A673 (cell line): ENCODE measurements around the gene GOLPH3L. TPM values are rescaled to one million over a fixed set of nuclear protein-coding genes. Genes with fewer than 3 reads are reported as not detected.

Source experiments
- BruUV-seq: library from RNA; stranded (reverse); fragments of 400-500 nt; replicated peaks from 2 replicates; lab custom pipeline; 2021; lab: Mats Ljungman, UMichigan
- CTCF ChIA-PET: fragments of 300-600 bp; sonication (Branson Sonifier 250); formaldehyde crosslinking; loops from one replicate; lab custom pipeline; 2022; ENCODE audit warnings: antibody characterized with exemption; lab: Charles Lee
- POLR2A ChIA-PET: fragments of 300-600 bp; sonication (Branson Sonifier 250); formaldehyde crosslinking; loops from one replicate; lab custom pipeline; 2022; ENCODE audit warnings: antibody characterized with exemption; ENCODE audit not compliant: low non-redundant PET; lab: Charles Lee
- DNase-seq: peaks from one replicate; pipeline ENCODE4 v3.0.0-alpha.2; 2015; ENCODE audit warnings: low spot score
- H3K27ac ChIP-seq: fragments of 200-600 bp; sonication (generic); 2 replicates; pipeline ENCODE4 v1.5.1; 2016; ENCODE audit warnings: mixed run types, low read depth, mild to moderate bottlenecking, mixed read lengths, antibody characterized with exemption, low read length; ENCODE audit not compliant: poor library complexity, severe bottlenecking
- H3K27me3 ChIP-seq: fragments of 200-600 bp; sonication (generic); replicated peaks from 2 replicates; pipeline ENCODE4 v1.6.1; 2017; ENCODE audit warnings: mixed run types, low read depth, mild to moderate bottlenecking, mixed read lengths, antibody characterized with exemption, low read length; ENCODE audit not compliant: insufficient read depth, poor library complexity
- H3K36me3 ChIP-seq: fragments of 200-600 bp; sonication (generic); 2 replicates; pipeline ENCODE4 v1.6.1; 2016; ENCODE audit warnings: mixed run types, mild to moderate bottlenecking, mixed read lengths, antibody characterized with exemption, low read length; ENCODE audit not compliant: insufficient read depth, poor library complexity, severe bottlenecking
- H3K4me1 ChIP-seq: fragments of 200-600 bp; sonication (generic); 2 replicates; pipeline ENCODE4 v1.6.1; 2017; ENCODE audit warnings: mixed run types, mild to moderate bottlenecking, mixed read lengths, antibody characterized with exemption, low read length; ENCODE audit not compliant: insufficient read depth, poor library complexity, severe bottlenecking
- H3K4me3 ChIP-seq: fragments of 200-600 bp; sonication (generic); 2 replicates; pipeline ENCODE4 v1.5.1; 2016; ENCODE audit warnings: low read depth, mixed run types, mild to moderate bottlenecking, mixed read lengths, low read length; ENCODE audit not compliant: poor library complexity, severe bottlenecking
- H3K9me3 ChIP-seq: fragments of 200-600 bp; sonication (generic); 2 replicates; pipeline ENCODE4 v1.6.1; 2016; ENCODE audit warnings: mixed run types, low read depth, mild to moderate bottlenecking, mixed read lengths, antibody characterized with exemption, low read length; ENCODE audit not compliant: poor library complexity, severe bottlenecking
- EZH2 ChIP-seq: fragments of 200-600 bp; sonication (generic); IDR thresholded peaks from 2 replicates; pipeline ENCODE4 v1.6.1; 2017; ENCODE audit warnings: borderline replicate concordance, low read depth, mild to moderate bottlenecking, mixed read lengths, antibody characterized with exemption, low read length; ENCODE audit not compliant: poor library complexity, severe bottlenecking
- intact Hi-C: fragments of 100-400 bp; cut with micrococcal nuclease; formaldehyde crosslinking; loops from one replicate; pipeline ENCODE4 v1.10.0; 2022; ENCODE audit not compliant: unreplicated experiment
- total RNA-seq: library from RNA; stranded (reverse); gene quantifications from 2 replicates; pipeline ENCODE4 v1.2.3, GENCODE V29; 2021
- TF ChIP-seq, protein P1 (sequence below): fragments of 300-800, 200-600 bp; sonication (generic); conservative IDR thresholded peaks from 2 replicates; pipeline ENCODE4 v1.5.1; 2017; ENCODE audit warnings: low read depth, mild to moderate bottlenecking, antibody characterized with exemption, low read length, moderate library complexity, mixed read lengths

Gene GOLPH3L
- total RNA-seq, 1 experiment from 2014 or later, result 22.6 TPM

DNA sequence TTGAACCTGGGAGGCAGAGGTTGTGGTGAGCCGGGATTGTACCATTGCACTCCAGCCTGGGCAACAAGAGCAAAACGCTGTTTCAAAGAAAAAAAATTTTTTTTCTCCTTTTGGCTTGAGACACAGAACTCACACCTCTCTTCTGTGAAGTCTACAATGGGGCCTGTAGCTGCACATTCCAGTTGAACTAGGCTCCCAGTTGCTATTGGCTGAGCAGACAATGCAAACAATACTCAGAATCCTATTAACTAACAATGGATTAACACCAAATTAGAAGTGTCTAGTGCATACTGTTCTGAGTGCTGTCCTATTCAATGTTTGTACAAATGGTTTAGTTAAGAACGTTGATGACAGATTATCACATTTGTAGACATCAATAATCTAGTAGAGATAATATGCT lies 100.0 kb downstream of the GOLPH3L start:
- no peaks in the 10 kb centered on the region for H3K4me1 ChIP-seq

More for the DNA sequence above, 100.0 kb downstream of the GOLPH3L start:
- ChIA-PET CTCF (no interaction called here), POLR2A (no interaction called here)
- H3K27ac ChIP-seq, result no peak overlapping the region
- H3K9me3 ChIP-seq, result no peaks in the 10 kb centered on the region
- TF ChIP-seq, protein P1, sequence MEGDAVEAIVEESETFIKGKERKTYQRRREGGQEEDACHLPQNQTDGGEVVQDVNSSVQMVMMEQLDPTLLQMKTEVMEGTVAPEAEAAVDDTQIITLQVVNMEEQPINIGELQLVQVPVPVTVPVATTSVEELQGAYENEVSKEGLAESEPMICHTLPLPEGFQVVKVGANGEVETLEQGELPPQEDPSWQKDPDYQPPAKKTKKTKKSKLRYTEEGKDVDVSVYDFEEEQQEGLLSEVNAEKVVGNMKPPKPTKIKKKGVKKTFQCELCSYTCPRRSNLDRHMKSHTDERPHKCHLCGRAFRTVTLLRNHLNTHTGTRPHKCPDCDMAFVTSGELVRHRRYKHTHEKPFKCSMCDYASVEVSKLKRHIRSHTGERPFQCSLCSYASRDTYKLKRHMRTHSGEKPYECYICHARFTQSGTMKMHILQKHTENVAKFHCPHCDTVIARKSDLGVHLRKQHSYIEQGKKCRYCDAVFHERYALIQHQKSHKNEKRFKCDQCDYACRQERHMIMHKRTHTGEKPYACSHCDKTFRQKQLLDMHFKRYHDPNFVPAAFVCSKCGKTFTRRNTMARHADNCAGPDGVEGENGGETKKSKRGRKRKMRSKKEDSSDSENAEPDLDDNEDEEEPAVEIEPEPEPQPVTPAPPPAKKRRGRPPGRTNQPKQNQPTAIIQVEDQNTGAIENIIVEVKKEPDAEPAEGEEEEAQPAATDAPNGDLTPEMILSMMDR, result no peak
- TF ChIP-seq EZH2, result no peak
- H3K4me3 ChIP-seq, result no peak overlapping the region
- intact Hi-C loops, result no loop called here
- DNase-seq, result no peak
- BruUV-seq, result no TSS peak
- H3K36me3 ChIP-seq, result no peaks in the 10 kb centered on the region
- H3K27me3 ChIP-seq, result no peaks in the 10 kb centered on the region

Other genes with a start within 250 kb of the GOLPH3L start
- gene TARS2, start 209.7 kb downstream of the GOLPH3L start, total RNA-seq, result 32.0 and 36.6 TPM in 2 replicates
- 55.9 and 61.2 TPM in 2 replicates for gene ECM1, start 189.0 kb downstream of the GOLPH3L start, total RNA-seq
- 1.6 TPM in 1 of 2 replicates, not detected in the other for gene FALEC, start 181.4 kb downstream of the GOLPH3L start, total RNA-seq
- gene ADAMTSL4, start 147.7 kb downstream of the GOLPH3L start, total RNA-seq, result 0.31 TPM in 1 of 2 replicates, not detected in the other
- gene MCL1, start 117.5 kb downstream of the GOLPH3L start, total RNA-seq, result 123 and 163 TPM in 2 replicates
- gene ENSA, start 67.5 kb downstream of the GOLPH3L start, total RNA-seq, result 222 and 237 TPM in 2 replicates
- not detected in 2 replicates for gene HORMAD1, start 23.7 kb upstream of the GOLPH3L start, total RNA-seq
- 3.5 and 5.4 TPM in 2 replicates for gene CTSS, start 68.6 kb upstream of the GOLPH3L start, total RNA-seq
- 12.3 and 14.3 TPM in 2 replicates for gene CTSK, start 111.1 kb upstream of the GOLPH3L start, total RNA-seq
- 31.2 and 38.2 TPM in 2 replicates for gene ARNT, start 179.4 kb upstream of the GOLPH3L start, total RNA-seq
- gene CTXND2, start 190.0 kb upstream of the GOLPH3L start, total RNA-seq, result not detected in 2 replicates
- 66.5 and 71.0 TPM in 2 replicates for gene SETDB1, start 229.2 kb upstream of the GOLPH3L start, total RNA-seq